Activated CD4-positive, alpha-beta T cell treated with anti-CD3 and anti-CD28 coated beads, Interleukin-2, amount 50 U/mL, for 24 hours (primary cell): ENCODE results near the gene SCN5A.

Experiments
- DNase-seq, 2 donors: peaks; one replicate each; pipeline ENCODE4 v3.0.0-alpha.2; 2020; ENCODE audit warnings: low read depth in 1 of 2, low spot score in 1 of 2

SCN5A gene

GRCh38 chr3:38563070-38563885 is 86.2 kb downstream of the SCN5A start:
- no peak for DNase-seq

DNA sequence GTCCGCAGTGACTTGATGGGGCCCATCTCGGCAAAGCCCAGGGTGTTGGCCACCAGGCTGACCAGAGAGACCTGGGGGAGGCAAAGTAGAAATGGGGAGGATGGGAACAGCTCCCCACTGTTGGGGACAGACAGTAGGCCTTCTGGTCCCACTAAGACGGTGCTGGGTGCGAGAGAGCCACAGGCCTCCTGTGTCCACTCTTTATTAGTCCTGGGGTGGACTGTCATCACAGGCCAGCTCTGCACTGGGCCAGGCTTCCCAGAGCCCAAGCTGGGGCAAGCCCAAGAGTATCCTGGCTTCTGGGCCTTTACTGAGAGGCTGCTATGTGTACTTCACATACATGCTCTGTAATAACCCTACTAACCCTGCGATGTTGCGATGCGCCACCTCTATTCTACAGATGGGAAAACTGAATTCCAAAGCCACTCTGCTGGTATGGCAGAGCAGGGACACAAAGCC is 87.0 kb downstream of the SCN5A start:
- no peak for DNase-seq

GRCh38 chr3:38561746-38562466 is 87.6 kb downstream of the SCN5A start:
- no peak for DNase-seq

GRCh38 chr3:38560996-38561717 is 88.3 kb downstream of the SCN5A start:
- DNase-seq, result no peak

DNA sequence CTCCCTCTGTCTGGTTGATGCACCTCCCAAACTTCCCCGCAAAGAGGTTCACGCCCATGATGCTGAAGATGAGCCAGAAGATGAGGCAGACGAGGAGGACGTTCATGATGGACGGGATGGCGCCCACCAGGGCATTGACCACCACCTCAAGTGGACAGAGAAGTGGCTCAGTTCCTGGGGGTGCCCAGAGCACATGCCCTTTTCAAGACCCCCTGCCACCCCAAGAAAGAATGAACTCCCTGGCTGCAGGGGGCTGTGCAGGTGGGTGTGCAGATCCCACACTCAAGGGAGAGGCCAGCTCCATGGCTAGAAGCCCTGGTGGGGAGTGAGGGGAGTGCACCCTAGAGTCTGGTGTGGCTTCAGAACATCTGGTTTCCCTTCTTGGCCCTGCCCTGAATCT is 89.2 kb downstream of the SCN5A start:
- no peak for DNase-seq

- no peak for DNase-seq
Measured at GRCh38 chr3:38558864-38559263, 90.6 kb downstream of the SCN5A start.

GRCh38 chr3:38556640-38557358 is 92.7 kb downstream of the SCN5A start:
- no peak for DNase-seq

DNA sequence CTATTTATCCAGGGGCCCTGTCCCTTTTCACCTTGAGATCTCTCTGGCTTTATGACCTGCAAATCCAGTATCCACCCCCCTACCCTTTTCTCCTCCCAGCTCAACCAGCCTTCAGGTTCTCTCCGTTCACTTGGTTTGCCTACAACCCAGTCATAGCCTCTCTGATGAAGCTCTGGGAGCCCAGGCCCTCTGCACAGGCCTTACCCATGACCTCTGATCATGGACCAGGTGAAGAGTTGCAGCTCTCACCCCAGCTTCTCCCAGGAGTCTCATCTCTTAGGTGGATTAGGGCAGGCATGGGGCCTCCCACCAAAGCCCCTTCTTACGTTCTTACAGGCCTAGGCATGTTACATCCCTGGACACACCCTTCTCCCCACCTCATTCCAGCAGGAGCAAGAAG is 93.6 kb downstream of the SCN5A start:
- no peak for DNase-seq

DNA sequence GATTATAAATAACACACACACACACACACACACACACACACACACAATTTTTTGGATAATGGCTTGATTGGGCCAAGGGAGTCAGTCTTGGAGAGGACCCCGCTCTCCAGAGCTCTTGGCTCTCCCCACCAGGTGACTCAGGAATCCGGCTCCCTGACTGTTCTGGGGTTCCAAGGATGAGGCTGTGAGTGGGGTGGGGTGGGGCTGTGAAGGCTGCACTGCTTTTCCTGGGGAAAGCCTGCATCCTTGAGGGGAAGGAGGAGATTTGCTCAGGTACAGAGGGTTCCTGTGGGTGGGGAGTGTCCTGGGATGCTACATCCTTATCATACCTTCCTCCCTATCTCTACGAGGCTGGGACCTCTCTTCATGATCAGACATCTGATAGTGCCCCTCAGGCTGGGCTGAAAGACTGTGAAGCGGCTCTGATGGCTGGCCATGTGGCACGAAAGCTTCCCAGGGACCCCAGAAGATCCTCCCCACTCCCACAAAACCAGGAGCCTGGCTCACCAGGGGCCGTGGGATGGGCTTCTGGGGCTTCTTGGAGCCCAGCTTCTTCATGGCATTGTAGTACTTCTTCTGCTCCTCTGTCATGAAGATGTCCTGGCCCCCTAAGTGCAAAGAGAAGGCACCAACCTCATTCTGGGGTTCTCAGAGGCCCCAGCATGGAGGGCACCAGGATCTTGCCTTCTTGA is 94.2 kb downstream of the SCN5A start:
- no peak for DNase-seq

DNA sequence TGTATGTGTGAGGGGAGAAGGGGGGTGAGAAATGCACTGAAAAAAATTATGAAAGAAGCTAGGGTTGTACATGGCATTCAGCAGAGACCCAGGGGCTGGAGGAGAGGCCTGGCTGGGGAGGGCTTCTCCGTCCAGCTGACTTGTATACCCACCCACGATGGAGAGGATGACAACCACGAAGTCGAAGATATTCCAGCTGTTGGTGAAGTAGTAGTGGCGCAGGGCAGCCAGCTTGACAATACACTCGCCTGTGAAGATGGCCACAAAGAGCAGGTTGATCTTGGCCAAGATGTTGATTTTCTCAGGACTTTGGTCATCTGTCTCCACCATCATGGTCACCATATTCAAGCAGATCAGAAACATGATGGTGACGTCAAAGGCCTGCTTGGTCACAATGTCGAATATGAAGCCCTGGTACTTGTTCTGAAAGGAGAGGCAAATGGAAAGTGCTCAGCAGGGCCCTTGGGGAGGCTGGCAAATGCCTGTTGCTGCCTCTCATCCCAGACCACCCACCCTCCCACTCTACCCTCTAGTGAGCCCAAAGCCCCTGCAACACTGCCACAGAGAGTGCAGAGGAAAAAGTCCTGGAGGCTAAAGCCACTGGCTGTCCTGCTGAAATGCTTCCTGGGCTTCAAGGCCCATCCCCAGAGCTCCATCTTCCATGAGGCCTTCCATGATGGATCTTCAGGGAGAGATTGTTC is 95.2 kb downstream of the SCN5A start:
- no peak for DNase-seq

DNA sequence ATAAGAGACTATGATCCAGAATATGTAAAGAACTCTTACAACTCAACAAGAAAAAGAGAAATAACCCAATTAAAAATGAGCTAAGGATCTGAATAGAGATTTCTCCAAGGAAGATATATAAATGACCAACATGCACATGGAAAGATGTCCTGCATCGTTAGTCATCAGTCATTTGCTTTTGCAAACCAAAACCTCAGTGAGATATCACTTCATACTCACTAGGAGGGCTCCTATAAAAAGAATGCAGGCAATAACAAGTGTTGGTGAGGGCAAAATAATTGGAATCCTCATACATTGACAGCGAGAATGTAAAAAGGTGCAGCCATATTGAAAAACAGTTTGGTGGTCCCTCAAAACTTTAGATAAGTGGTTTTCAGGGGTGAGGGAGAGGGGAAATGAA is 96.4 kb downstream of the SCN5A start:
- DNase-seq, result no peak

DNA sequence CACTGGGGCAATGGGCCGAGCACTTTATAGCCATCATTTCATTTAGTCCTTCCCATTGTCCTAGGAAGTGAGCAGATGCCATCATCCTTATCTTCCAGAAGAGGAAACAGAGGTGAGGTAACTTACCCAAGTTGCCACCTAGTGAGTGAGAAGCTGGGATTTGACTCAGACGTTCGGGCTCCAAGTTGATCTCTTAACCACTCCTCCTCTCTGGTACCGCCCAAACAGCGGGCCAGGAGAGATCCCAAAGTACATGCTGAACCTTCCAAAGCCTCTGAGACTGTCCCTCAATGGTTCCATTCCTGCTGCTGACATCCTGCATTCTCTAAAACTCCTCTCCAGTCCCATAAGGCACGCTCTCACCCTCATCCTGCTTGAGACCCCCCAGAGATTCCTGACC is 97.1 kb downstream of the SCN5A start:
- DNase-seq, result no peak

DNA sequence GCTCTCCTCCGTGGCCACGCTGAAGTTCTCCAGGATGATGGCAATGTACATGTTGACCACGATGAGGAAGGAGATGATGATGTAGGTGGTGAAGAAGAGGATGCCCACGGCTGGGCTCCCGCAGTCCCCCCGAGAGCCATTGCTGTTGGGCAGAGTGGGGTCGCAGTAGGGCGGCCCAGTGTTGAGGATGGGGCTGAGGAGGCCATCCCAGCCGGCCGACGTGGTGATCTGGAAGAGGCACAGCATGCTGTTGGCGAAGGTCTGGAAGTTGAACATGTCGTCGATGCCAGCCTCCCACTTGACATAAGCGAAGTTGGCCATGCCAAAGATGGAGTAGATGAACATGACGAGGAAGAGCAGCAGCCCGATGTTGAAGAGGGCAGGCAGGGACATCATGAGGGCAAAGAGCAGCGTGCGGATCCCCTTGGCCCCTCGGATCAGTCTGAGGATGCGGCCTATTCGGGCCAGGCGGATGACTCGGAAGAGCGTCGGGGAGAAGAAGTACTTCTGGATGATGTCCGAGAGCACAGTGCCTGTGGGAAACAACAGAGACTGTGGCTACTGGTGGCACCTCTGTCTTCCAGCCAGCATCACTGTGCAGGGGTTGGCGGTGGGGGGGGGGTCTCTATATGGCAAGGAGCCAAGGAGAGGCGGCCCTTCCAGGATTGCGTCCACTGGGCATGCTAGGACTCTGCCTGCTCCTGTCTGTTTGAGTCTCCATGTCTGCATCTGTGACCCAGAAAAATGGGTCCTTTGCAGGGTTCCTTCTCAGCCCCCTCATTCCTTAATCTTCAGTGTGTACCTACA is 98.3 kb downstream of the SCN5A start:
- DNase-seq, result no peak

GRCh38 chr3:38549957-38550840 is 99.3 kb downstream of the SCN5A start:
- DNase-seq, result no peak

DNA sequence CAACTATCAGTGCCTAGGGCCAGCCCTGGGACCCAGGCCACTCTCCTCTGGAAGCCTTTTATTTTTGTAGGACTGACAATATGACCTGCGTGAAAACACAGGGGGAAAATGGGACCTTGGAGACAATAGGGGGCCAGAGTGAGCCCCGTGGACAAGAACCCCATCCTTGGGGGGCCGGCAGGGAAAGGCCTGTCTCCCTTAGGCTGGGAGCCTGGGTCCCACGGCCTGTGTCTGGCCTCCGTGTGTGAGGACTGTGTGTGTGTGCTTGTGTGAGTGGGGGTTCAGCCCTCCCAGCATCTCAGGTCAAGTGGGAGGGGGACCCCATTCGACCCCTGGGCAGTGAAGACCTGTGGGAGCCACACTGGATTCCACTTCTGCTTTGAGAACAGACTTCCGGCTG is 100.0 kb downstream of the SCN5A start:
- DNase-seq, result no peak

DNA sequence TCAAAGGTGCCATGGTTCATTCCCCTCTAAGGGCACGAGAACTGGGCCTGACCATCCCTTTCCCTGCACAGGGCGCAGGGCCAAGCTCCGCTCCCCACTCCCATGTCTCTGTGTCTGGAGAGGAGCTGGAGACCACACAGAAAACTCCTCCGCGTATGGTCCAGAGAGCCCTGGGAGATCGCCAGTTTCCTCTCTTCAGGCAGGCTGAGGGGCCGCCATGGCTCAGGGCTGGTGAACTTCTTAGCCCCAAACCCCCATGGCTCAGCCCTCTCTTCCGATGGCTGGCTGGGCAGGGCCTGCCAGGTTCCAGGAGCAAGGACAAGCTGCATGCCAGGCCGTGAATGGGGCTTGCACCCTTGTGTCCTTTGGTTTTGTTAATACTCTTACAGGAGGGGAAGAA is 100.4 kb downstream of the SCN5A start:
- no peak for DNase-seq

- no peak for DNase-seq
Measured at GRCh38 chr3:38548154-38548931, 101.1 kb downstream of the SCN5A start.
